GM18520 (cell line): ENCODE measurements around the gene DHRS7.
A peak's percentile ranks its signal among the peaks of the same experiment; 100 is the strongest.
"Not testable (repeated sequence)": the region's sequence is repeated elsewhere in the genome, so short reads cannot be mapped to it uniquely, and the experiment has no call there.

ENCODE experiments used
- ATAC-seq: cut with Tn5 transposase; IDR thresholded peaks from one replicate; pipeline ENCODE4 v1.9.1; 2021; ENCODE audit not compliant: unreplicated experiment

Gene DHRS7

GRCh38 chr14:60153991-60154390 lies 11.2 kb downstream of the DHRS7 start:
- no peak for ATAC-seq

- ATAC-seq, result peak; percentile 81
These were observed 13.5 kb downstream of the DHRS7 start for GRCh38 chr14:60151715-60152114.

GRCh38 chr14:60134702-60135101 lies 30.5 kb downstream of the DHRS7 start:
- ATAC-seq, result no peak

DNA sequence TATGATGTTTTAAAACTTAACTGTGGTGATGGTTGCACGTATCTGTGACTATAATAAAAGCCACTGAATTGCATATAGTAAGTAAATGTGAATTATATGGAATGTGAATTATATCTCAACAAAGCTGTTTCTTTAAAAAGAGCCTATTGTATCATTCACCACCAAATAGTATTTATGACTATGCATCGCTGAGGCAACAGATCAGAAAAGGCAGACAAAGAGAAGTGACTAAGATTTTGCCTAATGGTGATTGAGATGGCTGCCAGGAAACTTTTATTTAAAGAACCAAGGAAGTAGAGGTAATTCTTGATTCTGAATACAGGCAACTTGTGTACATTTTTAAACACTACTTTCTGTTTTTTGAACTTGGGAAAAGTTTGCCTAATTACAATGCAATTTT lies 31.7 kb downstream of the DHRS7 start:
- ATAC-seq, result no peak

DNA sequence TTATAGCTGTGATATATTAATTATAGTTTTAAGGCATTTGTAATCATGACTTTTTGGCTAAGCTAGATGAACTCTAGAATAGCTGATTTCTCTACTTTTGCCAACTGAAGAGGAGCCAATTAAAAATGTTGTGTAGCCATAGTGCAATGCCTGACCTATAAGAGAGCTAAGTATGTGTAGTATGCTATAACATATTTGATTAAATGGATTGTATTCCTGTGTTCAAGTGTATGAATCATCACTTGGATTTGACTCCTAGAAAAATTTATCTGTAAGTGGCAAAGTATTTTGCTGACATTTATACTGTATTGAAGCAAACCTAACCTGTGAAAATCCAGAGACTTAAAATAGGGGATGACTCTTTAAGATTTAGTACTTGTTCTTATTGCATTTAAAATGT lies 39.3 kb downstream of the DHRS7 start:
- ATAC-seq, result no peak

- no peak for ATAC-seq
These were observed 49.0 kb downstream of the DHRS7 start for GRCh38 chr14:60116181-60116580.

DNA sequence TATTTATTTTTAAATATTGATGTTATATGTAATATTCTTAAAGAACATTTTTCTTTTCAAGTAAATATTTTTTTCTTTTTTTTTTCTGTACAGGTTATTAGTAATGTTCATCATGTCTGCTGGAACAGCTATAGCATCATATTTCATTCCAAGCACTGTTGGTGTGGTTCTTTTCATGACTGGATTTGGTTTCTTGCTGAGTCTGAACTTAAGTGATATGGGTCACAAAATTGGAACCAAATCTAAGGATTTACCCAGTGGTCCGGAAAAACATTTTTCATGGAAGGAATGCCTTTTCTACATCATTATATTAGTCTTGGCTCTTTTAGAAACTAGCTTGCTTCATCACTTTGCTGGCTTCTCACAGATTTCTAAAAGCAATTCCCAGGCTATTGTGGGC lies 50.3 kb downstream of the DHRS7 start:
- no peak for ATAC-seq

GRCh38 chr14:60111732-60112131 lies 53.5 kb downstream of the DHRS7 start:
- no peak for ATAC-seq

- ATAC-seq, result no peak
These were observed 57.7 kb downstream of the DHRS7 start for GRCh38 chr14:60107477-60107876.

- no peak for ATAC-seq
These were observed 58.9 kb downstream of the DHRS7 start for GRCh38 chr14:60106339-60106738.

GRCh38 chr14:60102389-60102788 lies 62.8 kb downstream of the DHRS7 start:
- ATAC-seq, result no peak

GRCh38 chr14:60101786-60102185 lies 63.4 kb downstream of the DHRS7 start:
- ATAC-seq, result no peak

DNA sequence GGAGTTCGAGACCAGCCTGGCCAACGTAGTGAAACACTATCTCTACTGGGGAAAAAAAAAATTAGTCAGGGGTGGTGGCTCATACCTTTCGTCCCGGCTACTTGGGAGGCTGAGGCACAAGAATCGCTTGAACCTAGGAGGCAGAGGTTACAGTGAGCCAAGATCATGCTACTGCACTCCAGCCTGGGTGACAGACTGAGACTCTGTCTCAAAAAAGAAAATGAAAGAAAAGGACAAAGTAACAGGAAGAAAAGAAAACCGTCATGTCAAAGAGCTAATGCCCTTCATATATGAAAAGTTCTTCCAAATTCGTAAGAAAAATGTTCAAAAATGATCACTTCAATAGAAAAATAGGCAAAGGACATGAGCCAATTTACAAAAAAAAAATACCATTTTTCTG lies 65.3 kb downstream of the DHRS7 start:
- not testable (repeated sequence) for ATAC-seq

- no peak for ATAC-seq
These were observed 67.2 kb downstream of the DHRS7 start for GRCh38 chr14:60097974-60098373.

- ATAC-seq, result no peak
These were observed 69.3 kb downstream of the DHRS7 start for GRCh38 chr14:60095781-60096450.

GRCh38 chr14:60095231-60095630 lies 70.0 kb downstream of the DHRS7 start:
- ATAC-seq, result no peak

- ATAC-seq, result no peak
These were observed 70.8 kb downstream of the DHRS7 start for GRCh38 chr14:60094306-60094897.
